SU-DHL-6 (cell line): ENCODE data around the gene FAM217B.

ENCODE experiments used
- H2AFZ ChIP-seq: fragments of 200-600 bp; sonication (generic); 2 replicates; pipeline ENCODE4 v1.6.1; 2014; ENCODE audit warnings: low read depth, mild to moderate bottlenecking, moderate library complexity, mixed read lengths, antibody characterized with exemption, low read length; ENCODE audit not compliant: severe bottlenecking
- H3F3A ChIP-seq: fragments of 200-600 bp; shearing (Covaris generic); 2 replicates; pipeline ENCODE4 v1.6.0; 2016; ENCODE audit warnings: antibody characterized with exemption, mild to moderate bottlenecking; ENCODE audit not compliant: insufficient read depth
- H3K27ac ChIP-seq: fragments of 200-600 bp; sonication (generic); 2 replicates; pipeline ENCODE4 v1.5.1; 2016; ENCODE audit warnings: low read depth, mild to moderate bottlenecking, low read length, moderate library complexity, mixed read lengths
- H3K27me3 ChIP-seq: fragments of 200-600 bp; sonication (generic), shearing (Covaris generic); 2 replicates; pipeline ENCODE4 v1.6.0; 2014; ENCODE audit warnings: mild to moderate bottlenecking, low read length
- H3K36me3 ChIP-seq: fragments of 200-600 bp; sonication (generic); 2 replicates; pipeline ENCODE4 v1.6.1; 2014; ENCODE audit warnings: mild to moderate bottlenecking, low read length, mixed read lengths
- H3K4me2 ChIP-seq: fragments of 300-600, 200-600 bp; shearing (Covaris generic), sonication (generic); 2 replicates; pipeline ENCODE4 v1.6.0; 2014; ENCODE audit warnings: low read length, low read depth, mild to moderate bottlenecking; ENCODE audit not compliant: poor library complexity, severe bottlenecking
- H3K4me3 ChIP-seq: fragments of 200-600 bp; sonication (generic); 2 replicates; pipeline ENCODE4 v1.5.1; 2014; ENCODE audit warnings: antibody characterized with exemption, low read length, mild to moderate bottlenecking, mixed read lengths; ENCODE audit not compliant: insufficient read depth, poor library complexity, severe bottlenecking
- H3K79me2 ChIP-seq: fragments of 200-600 bp; sonication (generic); 2 replicates; pipeline ENCODE4 v1.6.1; 2014; ENCODE audit warnings: mild to moderate bottlenecking, low read length, moderate library complexity; ENCODE audit not compliant: insufficient read depth
- H3K9ac ChIP-seq: fragments of 200-600 bp; sonication (generic); 2 replicates; pipeline ENCODE4 v1.7.0; 2014; ENCODE audit warnings: mild to moderate bottlenecking, low read length
- H3K9me2 ChIP-seq: fragments of 200-600 bp; sonication (generic); replicated peaks from 2 replicates; pipeline ENCODE4 v1.6.1; 2014; ENCODE audit warnings: low read length; ENCODE audit not compliant: insufficient read depth
- H3K9me3 ChIP-seq: fragments of 200-600 bp; sonication (generic); 2 replicates; pipeline ENCODE4 v1.6.1; 2014; ENCODE audit warnings: low read length, mixed read lengths; ENCODE audit not compliant: insufficient read depth
- H4K20me1 ChIP-seq: fragments of 200-600 bp; sonication (generic); 2 replicates; pipeline ENCODE4 v1.6.1; 2014; ENCODE audit warnings: low read depth, mild to moderate bottlenecking, antibody characterized with exemption, low read length, moderate library complexity, mixed read lengths
- CTCF ChIP-seq: fragments of 200-600 bp; sonication (generic); IDR thresholded peaks from one replicate; pipeline ENCODE4 v1.5.1; 2017; ENCODE audit warnings: antibody characterized with exemption, mild to moderate bottlenecking, low read length, moderate library complexity; ENCODE audit not compliant: insufficient read depth, poor library complexity, severe bottlenecking
- EZH2phosphoT487 ChIP-seq: fragments of 200-600 bp; sonication (generic), shearing (Covaris generic); conservative IDR thresholded peaks from 2 replicates; pipeline ENCODE4 v1.6.1; 2018; ENCODE audit warnings: mild to moderate bottlenecking, antibody characterized with exemption, low read length, moderate library complexity, mixed read lengths

The FAM217B gene

GRCh38 chr20:59931511-59932312 is 8.5 kb upstream of the FAM217B start:
- Histone ChIP-seq H3K79me2 (no peaks in the 10 kb centered on the region), H3K9me3 (no peaks in the 10 kb centered on the region), H4K20me1 (no peaks in the 10 kb centered on the region), H2AFZ (no peak overlapping the region), H3K4me2 (no peak overlapping the region), H3K36me3 (no peaks in the 10 kb centered on the region), H3F3A (no peaks in the 10 kb centered on the region), H3K27me3 (no peaks in the 10 kb centered on the region), H3K27ac (no peak overlapping the region), H3K9ac (no peak overlapping the region), H3K9me2 (no peaks in the 10 kb centered on the region), H3K4me3 (no peak overlapping the region)
- TF ChIP-seq EZH2phosphoT487: no peak

- no peak for TF ChIP-seq EZH2phosphoT487
- TF ChIP-seq CTCF: no peak
- H3K9me3 ChIP-seq: no peaks in the 10 kb centered on the region
- no peaks in the 10 kb centered on the region for H3K9me2 ChIP-seq
- H3K27me3 ChIP-seq: no peaks in the 10 kb centered on the region
- H2AFZ ChIP-seq: no peak overlapping the region
- H3K9ac ChIP-seq: no peak overlapping the region
- H3K4me3 ChIP-seq: no peak overlapping the region
- H3F3A ChIP-seq: 0 out of 2 replicates have a peak, but pooled peaks cover 7% of the 10 kb centered on the region
- H3K4me2 ChIP-seq: no peak overlapping the region
- no peaks in the 10 kb centered on the region for H3K79me2 ChIP-seq
- no peaks in the 10 kb centered on the region for H4K20me1 ChIP-seq
- no peaks in the 10 kb centered on the region for H3K36me3 ChIP-seq
- H3K27ac ChIP-seq: no peak overlapping the region
Measured at GRCh38 chr20:59932616-59933295, 7.4 kb upstream of the FAM217B start.

- TF ChIP-seq EZH2phosphoT487: no peak
- TF ChIP-seq CTCF: no peak
- Histone ChIP-seq H2AFZ (no peak within 1 kb of the TSS), H3K79me2 (no peaks in the 10 kb centered on the region), H3F3A (peaks cover 13% of the 10 kb centered on the region; the same call in 1 of the 2 replicates), H3K9me2 (no peaks in the 10 kb centered on the region), H3K9ac (no peak within 1 kb of the TSS), H3K36me3 (no peaks in the 10 kb centered on the region), H3K27me3 (no peaks in the 10 kb centered on the region), H3K4me2 (no peak within 1 kb of the TSS), H3K9me3 (no peaks in the 10 kb centered on the region), H4K20me1 (no peaks in the 10 kb centered on the region), H3K27ac (no peak within 1 kb of the TSS), H3K4me3 (no peak within 1 kb of the TSS)
Measured at GRCh38 chr20:59933296-59933848, 6.8 kb upstream of the FAM217B start, which contains the start of gene SYCP2. SYCP2 (minus strand) TSS chr20:59933637; CDS start chr20:59922413, 11,224 bp downstream.
